SU-DHL-6 (cell line): ENCODE data around the gene RYR2.

Source experiments
- H2AFZ ChIP-seq: fragments of 200-600 bp; sonication (generic); 2 replicates; pipeline ENCODE4 v1.6.1; 2014; ENCODE audit warnings: low read depth, mild to moderate bottlenecking, moderate library complexity, mixed read lengths, antibody characterized with exemption, low read length; ENCODE audit not compliant: severe bottlenecking
- H3F3A ChIP-seq: fragments of 200-600 bp; shearing (Covaris generic); 2 replicates; pipeline ENCODE4 v1.6.0; 2016; ENCODE audit warnings: antibody characterized with exemption, mild to moderate bottlenecking; ENCODE audit not compliant: insufficient read depth
- H3K27ac ChIP-seq: fragments of 200-600 bp; sonication (generic); 2 replicates; pipeline ENCODE4 v1.5.1; 2016; ENCODE audit warnings: low read depth, mild to moderate bottlenecking, low read length, moderate library complexity, mixed read lengths
- H3K27me3 ChIP-seq: fragments of 200-600 bp; sonication (generic), shearing (Covaris generic); 2 replicates; pipeline ENCODE4 v1.6.0; 2014; ENCODE audit warnings: mild to moderate bottlenecking, low read length
- H3K36me3 ChIP-seq: fragments of 200-600 bp; sonication (generic); 2 replicates; pipeline ENCODE4 v1.6.1; 2014; ENCODE audit warnings: mild to moderate bottlenecking, low read length, mixed read lengths
- H3K4me2 ChIP-seq: fragments of 300-600, 200-600 bp; shearing (Covaris generic), sonication (generic); 2 replicates; pipeline ENCODE4 v1.6.0; 2014; ENCODE audit warnings: low read length, low read depth, mild to moderate bottlenecking; ENCODE audit not compliant: poor library complexity, severe bottlenecking
- H3K4me3 ChIP-seq: fragments of 200-600 bp; sonication (generic); 2 replicates; pipeline ENCODE4 v1.5.1; 2014; ENCODE audit warnings: antibody characterized with exemption, low read length, mild to moderate bottlenecking, mixed read lengths; ENCODE audit not compliant: insufficient read depth, poor library complexity, severe bottlenecking
- H3K79me2 ChIP-seq: fragments of 200-600 bp; sonication (generic); 2 replicates; pipeline ENCODE4 v1.6.1; 2014; ENCODE audit warnings: mild to moderate bottlenecking, low read length, moderate library complexity; ENCODE audit not compliant: insufficient read depth
- H3K9ac ChIP-seq: fragments of 200-600 bp; sonication (generic); 2 replicates; pipeline ENCODE4 v1.7.0; 2014; ENCODE audit warnings: mild to moderate bottlenecking, low read length
- H3K9me2 ChIP-seq: fragments of 200-600 bp; sonication (generic); replicated peaks from 2 replicates; pipeline ENCODE4 v1.6.1; 2014; ENCODE audit warnings: low read length; ENCODE audit not compliant: insufficient read depth
- H3K9me3 ChIP-seq: fragments of 200-600 bp; sonication (generic); 2 replicates; pipeline ENCODE4 v1.6.1; 2014; ENCODE audit warnings: low read length, mixed read lengths; ENCODE audit not compliant: insufficient read depth
- H4K20me1 ChIP-seq: fragments of 200-600 bp; sonication (generic); 2 replicates; pipeline ENCODE4 v1.6.1; 2014; ENCODE audit warnings: low read depth, mild to moderate bottlenecking, antibody characterized with exemption, low read length, moderate library complexity, mixed read lengths
- CTCF ChIP-seq: fragments of 200-600 bp; sonication (generic); IDR thresholded peaks from one replicate; pipeline ENCODE4 v1.5.1; 2017; ENCODE audit warnings: antibody characterized with exemption, mild to moderate bottlenecking, low read length, moderate library complexity; ENCODE audit not compliant: insufficient read depth, poor library complexity, severe bottlenecking
- EZH2phosphoT487 ChIP-seq: fragments of 200-600 bp; sonication (generic), shearing (Covaris generic); conservative IDR thresholded peaks from 2 replicates; pipeline ENCODE4 v1.6.1; 2018; ENCODE audit warnings: mild to moderate bottlenecking, antibody characterized with exemption, low read length, moderate library complexity, mixed read lengths

Gene RYR2

GRCh38 chr1:237730826-237731350, 688.9 kb downstream of the RYR2 start:
- no peak overlapping the region for H3K27ac ChIP-seq
- no peaks in the 10 kb centered on the region for H3K36me3 ChIP-seq
- H3K4me3 ChIP-seq, result no peak overlapping the region
- H3K4me2 ChIP-seq, result no peak overlapping the region
- no peaks in the 10 kb centered on the region for H3K9me2 ChIP-seq
- H3K27me3 ChIP-seq, result no peaks in the 10 kb centered on the region
- no peak overlapping the region for H3K9ac ChIP-seq
- H3K9me3 ChIP-seq, result no peaks in the 10 kb centered on the region
- no peaks in the 10 kb centered on the region for H4K20me1 ChIP-seq
- H2AFZ ChIP-seq, result no peak overlapping the region
- H3K79me2 ChIP-seq, result no peaks in the 10 kb centered on the region
- no peaks in the 10 kb centered on the region for H3F3A ChIP-seq
- TF ChIP-seq EZH2phosphoT487 (no peak), CTCF (no peak)

GRCh38 chr1:237732657-237733056, 690.7 kb downstream of the RYR2 start:
- Histone ChIP-seq H3K4me2 (no peak overlapping the region), H3K9me2 (no peaks in the 10 kb centered on the region), H4K20me1 (no peaks in the 10 kb centered on the region), H3K9ac (no peak overlapping the region), H3K4me3 (no peak overlapping the region), H3K36me3 (no peaks in the 10 kb centered on the region), H3K9me3 (no peaks in the 10 kb centered on the region), H3K27me3 (no peaks in the 10 kb centered on the region), H3K79me2 (no peaks in the 10 kb centered on the region), H3F3A (no peaks in the 10 kb centered on the region), H3K27ac (no peak overlapping the region), H2AFZ (no peak overlapping the region)
- TF ChIP-seq CTCF, result no peak
- no peak for TF ChIP-seq EZH2phosphoT487

- Histone ChIP-seq H3K27ac (no peak overlapping the region), H3K36me3 (no peaks in the 10 kb centered on the region), H2AFZ (no peak overlapping the region), H3K4me2 (no peak overlapping the region), H3K79me2 (no peaks in the 10 kb centered on the region), H3K9ac (no peak overlapping the region), H3K9me2 (no peaks in the 10 kb centered on the region; the same call in 1 of the 2 replicates), H4K20me1 (no peaks in the 10 kb centered on the region), H3K9me3 (no peaks in the 10 kb centered on the region), H3F3A (no peaks in the 10 kb centered on the region), H3K27me3 (no peaks in the 10 kb centered on the region), H3K4me3 (no peak overlapping the region)
- TF ChIP-seq CTCF (no peak), EZH2phosphoT487 (no peak)
Measured at GRCh38 chr1:237736372-237737029, 694.5 kb downstream of the RYR2 start.
